ENCODE data around the gene TCHH. TPM values are rescaled to one million over a fixed set of nuclear protein-coding genes. Genes with fewer than 3 reads are reported as not detected.

TCHH gene
- total RNA-seq, 1 experiment from 2014 or later: under 0.01 TPM

- DNase-seq (ENCODE audit: low read depth): peak; percentile 32
These were observed 53.3 kb downstream of the TCHH start for GRCh38 chr1:152061952-152062351.

Other genes with a start within 250 kb of the TCHH start
- 14.8 and 19.7 TPM in 2 replicates for gene THEM4, start 205.9 kb downstream of the TCHH start, total RNA-seq (2014; rRNA removed; shearing (Covaris generic))
- 165 and 220 TPM in 2 replicates for gene S100A10, start 121.6 kb downstream of the TCHH start, total RNA-seq (2014; rRNA removed; shearing (Covaris generic))
- 1,017 and 1,277 TPM in 2 replicates for gene S100A11, start 78.4 kb downstream of the TCHH start, total RNA-seq (2014; rRNA removed; shearing (Covaris generic))
- not detected in 2 replicates for gene TCHHL1, start 26.4 kb downstream of the TCHH start, total RNA-seq (2014; rRNA removed; shearing (Covaris generic))
- gene RPTN, start 43.8 kb upstream of the TCHH start, total RNA-seq (2014; rRNA removed; shearing (Covaris generic)): not detected in 2 replicates
- under 0.01 TPM in 1 of 2 replicates, not detected in the other for gene HRNR, start 108.7 kb upstream of the TCHH start, total RNA-seq (2014; rRNA removed; shearing (Covaris generic))
- gene FLG, start 209.8 kb upstream of the TCHH start, total RNA-seq (2014; rRNA removed; shearing (Covaris generic)): under 0.01 and 0.12 TPM in 2 replicates
- not detected in 2 replicates for gene FLG2, start 244.6 kb upstream of the TCHH start, total RNA-seq (2014; rRNA removed; shearing (Covaris generic))